Progenitor cell of endocrine pancreas (in vitro differentiated cells): ENCODE results near the gene CASP6. TPM values are rescaled to one million over a fixed set of nuclear protein-coding genes. Genes with fewer than 3 reads are reported as not detected.

Experiments used
- DNase-seq: peaks from one replicate; pipeline ENCODE4 v3.0.0; 2021; ENCODE audit warnings: low spot score; ENCODE audit not compliant: unreplicated experiment
- H3K27ac Mint-ChIP-seq: 2 replicates; pipeline ENCODE4 v1.8.0; 2021; ENCODE audit warnings: mild to moderate bottlenecking, moderate library complexity, mixed read lengths
- H3K27me3 Mint-ChIP-seq: 2 replicates; pipeline ENCODE4 v1.8.0; 2021; ENCODE audit warnings: mixed read lengths
- H3K36me3 Mint-ChIP-seq: 2 replicates; pipeline ENCODE4 v1.8.0; 2022; ENCODE audit warnings: mixed read lengths; ENCODE audit not compliant: insufficient read depth
- H3K4me1 Mint-ChIP-seq: 2 replicates; pipeline ENCODE4 v1.8.0; 2021; ENCODE audit warnings: low read depth, mixed read lengths
- H3K4me3 Mint-ChIP-seq: 2 replicates; pipeline ENCODE4 v1.8.0; 2021; ENCODE audit warnings: low read depth, mild to moderate bottlenecking, moderate library complexity, mixed read lengths
- H3K9me3 Mint-ChIP-seq: 2 replicates; pipeline ENCODE4 v1.8.0; 2021; ENCODE audit warnings: low read depth, mixed read lengths
- total RNA-seq: library from RNA; stranded (reverse); gene quantifications from 2 replicates; pipeline ENCODE4 v1.2.1, GENCODE V29; 2021
- TF ChIP-seq, protein P1 (sequence below): fragments of 200-600 bp; sonication (generic); IDR thresholded peaks from one replicate; pipeline ENCODE4 v1.5.0; 2021; ENCODE audit warnings: antibody characterized with exemption, mild to moderate bottlenecking; ENCODE audit not compliant: unreplicated experiment

Gene CASP6
- total RNA-seq, 1 donor from 2014 or later: 61.0 TPM

GRCh38 chr4:109719604-109720003 lies 16.4 kb upstream of the CASP6 start:
- H3K9me3 Mint-ChIP-seq: no peaks in the 10 kb centered on the region
- no peak for DNase-seq
- H3K27me3 Mint-ChIP-seq: no peaks in the 10 kb centered on the region
- H3K4me1 Mint-ChIP-seq: no peaks in the 10 kb centered on the region
- H3K27ac Mint-ChIP-seq: no peak overlapping the region
- TF ChIP-seq, protein P1, sequence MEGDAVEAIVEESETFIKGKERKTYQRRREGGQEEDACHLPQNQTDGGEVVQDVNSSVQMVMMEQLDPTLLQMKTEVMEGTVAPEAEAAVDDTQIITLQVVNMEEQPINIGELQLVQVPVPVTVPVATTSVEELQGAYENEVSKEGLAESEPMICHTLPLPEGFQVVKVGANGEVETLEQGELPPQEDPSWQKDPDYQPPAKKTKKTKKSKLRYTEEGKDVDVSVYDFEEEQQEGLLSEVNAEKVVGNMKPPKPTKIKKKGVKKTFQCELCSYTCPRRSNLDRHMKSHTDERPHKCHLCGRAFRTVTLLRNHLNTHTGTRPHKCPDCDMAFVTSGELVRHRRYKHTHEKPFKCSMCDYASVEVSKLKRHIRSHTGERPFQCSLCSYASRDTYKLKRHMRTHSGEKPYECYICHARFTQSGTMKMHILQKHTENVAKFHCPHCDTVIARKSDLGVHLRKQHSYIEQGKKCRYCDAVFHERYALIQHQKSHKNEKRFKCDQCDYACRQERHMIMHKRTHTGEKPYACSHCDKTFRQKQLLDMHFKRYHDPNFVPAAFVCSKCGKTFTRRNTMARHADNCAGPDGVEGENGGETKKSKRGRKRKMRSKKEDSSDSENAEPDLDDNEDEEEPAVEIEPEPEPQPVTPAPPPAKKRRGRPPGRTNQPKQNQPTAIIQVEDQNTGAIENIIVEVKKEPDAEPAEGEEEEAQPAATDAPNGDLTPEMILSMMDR: no peak
- H3K36me3 Mint-ChIP-seq: peaks cover 25% of the 10 kb centered on the region
- no peak overlapping the region for H3K4me3 Mint-ChIP-seq

DNA sequence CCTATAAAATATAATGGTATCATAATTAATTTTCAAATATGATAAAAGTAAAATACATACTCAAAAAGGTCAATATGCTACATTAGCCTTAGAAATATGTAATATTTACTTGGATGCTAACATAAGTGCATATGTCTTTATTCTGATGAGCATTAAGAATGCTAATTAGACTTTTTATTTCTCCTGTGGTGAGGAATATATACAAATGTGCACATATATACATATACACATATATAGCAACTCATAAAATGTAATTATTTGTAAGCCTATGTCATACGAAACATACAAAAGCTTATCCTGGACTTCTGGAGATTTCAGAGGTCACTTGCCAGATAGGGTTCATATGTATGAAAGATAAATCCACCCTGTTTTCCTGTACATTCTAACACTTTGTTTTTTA lies 15.5 kb upstream of the CASP6 start:
- H3K4me3 Mint-ChIP-seq: no peak overlapping the region
- H3K27ac Mint-ChIP-seq: no peak overlapping the region
- H3K4me1 Mint-ChIP-seq: no peaks in the 10 kb centered on the region
- peaks cover 23% of the 10 kb centered on the region for H3K36me3 Mint-ChIP-seq
- H3K9me3 Mint-ChIP-seq: no peaks in the 10 kb centered on the region
- no peak for DNase-seq
- no peaks in the 10 kb centered on the region for H3K27me3 Mint-ChIP-seq
- TF ChIP-seq, protein P1: no peak

- Mint-ChIP-seq H3K27me3 (no peaks in the 10 kb centered on the region), H3K4me1 (no peaks in the 10 kb centered on the region), H3K36me3 (peaks cover 14% of the 10 kb centered on the region), H3K4me3 (no peak overlapping the region), H3K9me3 (no peaks in the 10 kb centered on the region), H3K27ac (no peak overlapping the region)
- TF ChIP-seq, protein P1: no peak
- no peak for DNase-seq
These were observed 10.3 kb upstream of the CASP6 start for GRCh38 chr4:109713500-109713899.

GRCh38 chr4:109708990-109709389 lies 5.7 kb upstream of the CASP6 start:
- TF ChIP-seq, protein P1: no peak
- DNase-seq: no peak
- Mint-ChIP-seq H3K9me3 (no peaks in the 10 kb centered on the region), H3K27ac (no peak overlapping the region), H3K4me1 (peaks cover 4% of the 10 kb centered on the region), H3K27me3 (no peaks in the 10 kb centered on the region), H3K36me3 (peaks cover 7% of the 10 kb centered on the region), H3K4me3 (no peak overlapping the region)

- H3K27ac Mint-ChIP-seq: no peak overlapping the region
- no peaks in the 10 kb centered on the region for H3K9me3 Mint-ChIP-seq
- H3K4me3 Mint-ChIP-seq: no peak overlapping the region
- peaks cover 8% of the 10 kb centered on the region for H3K4me1 Mint-ChIP-seq
- TF ChIP-seq, protein P1: no peak
- no peaks in the 10 kb centered on the region for H3K27me3 Mint-ChIP-seq
- DNase-seq: no peak
- peaks cover 7% of the 10 kb centered on the region for H3K36me3 Mint-ChIP-seq
These were observed 5.2 kb upstream of the CASP6 start for GRCh38 chr4:109708435-109708834.
